Measurements from ENCODE around the gene FYB1.

Gene FYB1

GRCh38 chr5:39264528-39264927 is 45.2 kb upstream of the FYB1 start:
- Histone ChIP-seq H3F3A (ENCODE audit: low read depth) (no peaks in the 10 kb centered on the region), H3K4me1 (ENCODE audit: insufficient read depth, low read length, poor library complexity, severe bottlenecking) (peaks cover 9% of the 10 kb centered on the region), H3K4me2 (ENCODE audit: low read depth, low read length, poor library complexity, severe bottlenecking) (no peak overlapping the region), H3K9me2 (replicated peaks; ENCODE audit: low read depth, low read length) (no peaks in the 10 kb centered on the region), H3K36me3 (ENCODE audit: insufficient read depth, low read length) (no peaks in the 10 kb centered on the region), H4K20me1 (ENCODE audit: insufficient read depth, low read length, poor library complexity, severe bottlenecking) (no peaks in the 10 kb centered on the region), H3K9me3 (ENCODE audit: insufficient read depth, low read depth, low read length) (no peaks in the 10 kb centered on the region), H3K4me3 (ENCODE audit: low read length, poor library complexity, severe bottlenecking) (no peak overlapping the region), H3K79me2 (ENCODE audit: insufficient read depth, low read length) (no peaks in the 10 kb centered on the region), H3K27me3 (ENCODE audit: insufficient read depth, low read length, poor library complexity, severe bottlenecking) (no peaks in the 10 kb centered on the region), H2AFZ (ENCODE audit: low read length) (no peak overlapping the region), H3K9ac (ENCODE audit: low read depth, low read length, poor library complexity, severe bottlenecking) (no peak overlapping the region)
- TF ChIP-seq CTCF (conservative IDR thresholded peaks at IDR 0.05; ENCODE audit: low read length) = no peak
- TF ChIP-seq EZH2phosphoT487 (IDR thresholded peaks at IDR 0.05; ENCODE audit: borderline replicate concordance) = no peak

- TF ChIP-seq CTCF (conservative IDR thresholded peaks at IDR 0.05; ENCODE audit: low read length) (no peak), EZH2phosphoT487 (IDR thresholded peaks at IDR 0.05; ENCODE audit: borderline replicate concordance) (no peak)
- no peaks in the 10 kb centered on the region for H3F3A ChIP-seq (ENCODE audit: low read depth)
- no peak overlapping the region for H3K9ac ChIP-seq (ENCODE audit: low read depth, low read length, poor library complexity, severe bottlenecking)
Measured at GRCh38 chr5:39262981-39263380, 43.6 kb upstream of the FYB1 start.

GRCh38 chr5:39260095-39260494 is 40.7 kb upstream of the FYB1 start:
- H3K27me3 ChIP-seq (ENCODE audit: insufficient read depth, low read length, poor library complexity, severe bottlenecking) = no peaks in the 10 kb centered on the region
- no peak overlapping the region for H3K4me2 ChIP-seq (ENCODE audit: low read depth, low read length, poor library complexity, severe bottlenecking)
- no peaks in the 10 kb centered on the region for H3K36me3 ChIP-seq (ENCODE audit: insufficient read depth, low read length)
- no peaks in the 10 kb centered on the region for H3K79me2 ChIP-seq (ENCODE audit: insufficient read depth, low read length)
- H4K20me1 ChIP-seq (ENCODE audit: insufficient read depth, low read length, poor library complexity, severe bottlenecking) = no peaks in the 10 kb centered on the region
- H3K4me1 ChIP-seq (ENCODE audit: insufficient read depth, low read length, poor library complexity, severe bottlenecking) = no peaks in the 10 kb centered on the region
- no peak overlapping the region for H3K9ac ChIP-seq (ENCODE audit: low read depth, low read length, poor library complexity, severe bottlenecking)
- H3K9me2 ChIP-seq (replicated peaks; ENCODE audit: low read depth, low read length) = no peaks in the 10 kb centered on the region
- H3K4me3 ChIP-seq (ENCODE audit: low read length, poor library complexity, severe bottlenecking) = no peak overlapping the region
- no peak overlapping the region for H2AFZ ChIP-seq (ENCODE audit: low read length)
- no peaks in the 10 kb centered on the region for H3K9me3 ChIP-seq (ENCODE audit: insufficient read depth, low read depth, low read length)
- H3F3A ChIP-seq (ENCODE audit: low read depth) = no peaks in the 10 kb centered on the region
- TF ChIP-seq EZH2phosphoT487 (IDR thresholded peaks at IDR 0.05; ENCODE audit: borderline replicate concordance) (no peak), CTCF (conservative IDR thresholded peaks at IDR 0.05; ENCODE audit: low read length) (no peak)

More at GRCh38 chr5:39262981-39263380, 43.6 kb upstream of the FYB1 start:
- Histone ChIP-seq H3K9me3 (ENCODE audit: insufficient read depth, low read depth, low read length) (no peaks in the 10 kb centered on the region), H3K9me2 (replicated peaks; ENCODE audit: low read depth, low read length) (no peaks in the 10 kb centered on the region), H4K20me1 (ENCODE audit: insufficient read depth, low read length, poor library complexity, severe bottlenecking) (no peaks in the 10 kb centered on the region), H3K27me3 (ENCODE audit: insufficient read depth, low read length, poor library complexity, severe bottlenecking) (no peaks in the 10 kb centered on the region), H2AFZ (ENCODE audit: low read length) (no peak overlapping the region), H3K4me1 (ENCODE audit: insufficient read depth, low read length, poor library complexity, severe bottlenecking) (peaks cover 9% of the 10 kb centered on the region), H3K4me2 (ENCODE audit: low read depth, low read length, poor library complexity, severe bottlenecking) (no peak overlapping the region), H3K36me3 (ENCODE audit: insufficient read depth, low read length) (no peaks in the 10 kb centered on the region), H3K4me3 (ENCODE audit: low read length, poor library complexity, severe bottlenecking) (no peak overlapping the region), H3K79me2 (ENCODE audit: insufficient read depth, low read length) (no peaks in the 10 kb centered on the region)

All from Loucy (cell line).